Nephron progenitor cell (in vitro differentiated cells): ENCODE results near the gene IFNA7.
"Not testable (repeated sequence)": the region's sequence is repeated elsewhere in the genome, so short reads cannot be mapped to it uniquely, and the experiment has no call there.

Source experiments
- DNase-seq: peaks from one replicate; pipeline ENCODE4 v3.0.0; 2021
- H3K27ac Mint-ChIP-seq: 2 replicates; pipeline ENCODE4 v1.8.0; 2021; ENCODE audit warnings: mild to moderate bottlenecking, moderate library complexity, mixed read lengths
- H3K27me3 Mint-ChIP-seq: 2 replicates; pipeline ENCODE4 v1.8.0; 2021; ENCODE audit warnings: mild to moderate bottlenecking, low read depth, mixed read lengths; ENCODE audit not compliant: poor library complexity
- H3K36me3 Mint-ChIP-seq: 2 replicates; pipeline ENCODE4 v1.8.0; 2021; ENCODE audit warnings: low read depth, mixed read lengths
- H3K4me1 Mint-ChIP-seq: 2 replicates; pipeline ENCODE4 v1.8.0; 2021; ENCODE audit warnings: mixed read lengths
- H3K4me3 Mint-ChIP-seq: 2 replicates; pipeline ENCODE4 v1.8.0; 2021; ENCODE audit warnings: mild to moderate bottlenecking, moderate library complexity, mixed read lengths
- H3K9me3 Mint-ChIP-seq: 2 replicates; pipeline ENCODE4 v1.8.0; 2021; ENCODE audit warnings: mild to moderate bottlenecking, moderate library complexity, mixed read lengths
- TF ChIP-seq, protein P1 (sequence below): fragments of 200-600 bp; sonication (generic); IDR thresholded peaks from 2 replicates; pipeline ENCODE4 v1.5.0; 2021; ENCODE audit warnings: antibody characterized with exemption

IFNA7 gene

DNA sequence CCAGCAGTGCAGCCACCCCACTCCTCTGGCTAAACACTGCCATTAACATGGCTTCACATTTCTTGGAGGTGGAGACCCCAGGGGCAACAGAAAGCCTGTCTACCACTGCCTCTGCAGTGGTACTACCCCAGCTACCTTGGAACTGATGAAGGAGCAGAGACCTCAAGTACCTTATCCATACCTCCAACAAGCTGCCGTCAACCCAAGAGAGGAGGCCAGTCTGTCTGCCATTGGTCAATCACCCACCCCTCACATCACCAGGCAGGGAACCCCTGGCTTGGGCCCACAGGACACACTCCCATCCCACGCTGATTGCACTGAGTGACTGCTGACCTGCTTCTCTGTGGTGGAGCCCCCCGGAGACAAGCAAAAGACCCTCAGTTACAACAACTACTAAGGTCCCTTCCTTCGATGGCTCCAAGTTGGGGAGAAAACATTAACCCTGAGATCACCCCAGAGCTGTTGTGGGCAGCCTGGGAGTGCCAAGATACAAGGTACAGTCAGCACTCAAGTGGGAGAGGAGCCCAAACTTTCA, 32.2 kb upstream of the IFNA7 start:
- no peaks in the 10 kb centered on the region for H3K4me1 Mint-ChIP-seq
- H3K27me3 Mint-ChIP-seq = peaks cover 28% of the 10 kb centered on the region
- TF ChIP-seq, protein P1, sequence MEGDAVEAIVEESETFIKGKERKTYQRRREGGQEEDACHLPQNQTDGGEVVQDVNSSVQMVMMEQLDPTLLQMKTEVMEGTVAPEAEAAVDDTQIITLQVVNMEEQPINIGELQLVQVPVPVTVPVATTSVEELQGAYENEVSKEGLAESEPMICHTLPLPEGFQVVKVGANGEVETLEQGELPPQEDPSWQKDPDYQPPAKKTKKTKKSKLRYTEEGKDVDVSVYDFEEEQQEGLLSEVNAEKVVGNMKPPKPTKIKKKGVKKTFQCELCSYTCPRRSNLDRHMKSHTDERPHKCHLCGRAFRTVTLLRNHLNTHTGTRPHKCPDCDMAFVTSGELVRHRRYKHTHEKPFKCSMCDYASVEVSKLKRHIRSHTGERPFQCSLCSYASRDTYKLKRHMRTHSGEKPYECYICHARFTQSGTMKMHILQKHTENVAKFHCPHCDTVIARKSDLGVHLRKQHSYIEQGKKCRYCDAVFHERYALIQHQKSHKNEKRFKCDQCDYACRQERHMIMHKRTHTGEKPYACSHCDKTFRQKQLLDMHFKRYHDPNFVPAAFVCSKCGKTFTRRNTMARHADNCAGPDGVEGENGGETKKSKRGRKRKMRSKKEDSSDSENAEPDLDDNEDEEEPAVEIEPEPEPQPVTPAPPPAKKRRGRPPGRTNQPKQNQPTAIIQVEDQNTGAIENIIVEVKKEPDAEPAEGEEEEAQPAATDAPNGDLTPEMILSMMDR = no peak
- H3K4me3 Mint-ChIP-seq = no peak overlapping the region
- H3K9me3 Mint-ChIP-seq = no peaks in the 10 kb centered on the region
- no peak overlapping the region for H3K27ac Mint-ChIP-seq
- no peak for DNase-seq
- no peaks in the 10 kb centered on the region for H3K36me3 Mint-ChIP-seq

DNA sequence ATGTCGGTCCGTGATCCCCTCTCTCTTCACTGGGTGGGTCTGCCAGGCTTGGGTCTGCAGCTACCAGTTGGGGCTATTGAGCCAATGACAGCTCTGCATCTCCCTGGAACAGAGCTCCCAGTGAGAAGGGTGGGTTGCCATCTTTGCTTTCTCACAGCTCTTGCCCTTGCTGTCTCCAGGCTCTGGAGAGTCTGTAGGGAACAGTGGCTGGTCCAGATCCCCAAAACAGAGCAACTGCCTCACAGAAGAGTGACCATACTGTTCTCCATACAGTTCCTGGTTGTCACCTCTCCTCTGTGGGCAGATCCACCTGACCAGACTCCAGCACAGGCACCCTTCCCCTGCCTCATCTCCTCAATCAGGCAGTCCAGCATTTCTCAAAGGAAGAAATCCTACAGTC, 31.3 kb upstream of the IFNA7 start:
- H3K27ac Mint-ChIP-seq = no peak overlapping the region
- no peak overlapping the region for H3K4me3 Mint-ChIP-seq
- TF ChIP-seq, protein P1 = no peak
- H3K27me3 Mint-ChIP-seq = peaks cover 25% of the 10 kb centered on the region
- DNase-seq = no peak
- H3K36me3 Mint-ChIP-seq = no peaks in the 10 kb centered on the region
- no peaks in the 10 kb centered on the region for H3K4me1 Mint-ChIP-seq
- no peaks in the 10 kb centered on the region for H3K9me3 Mint-ChIP-seq

DNA sequence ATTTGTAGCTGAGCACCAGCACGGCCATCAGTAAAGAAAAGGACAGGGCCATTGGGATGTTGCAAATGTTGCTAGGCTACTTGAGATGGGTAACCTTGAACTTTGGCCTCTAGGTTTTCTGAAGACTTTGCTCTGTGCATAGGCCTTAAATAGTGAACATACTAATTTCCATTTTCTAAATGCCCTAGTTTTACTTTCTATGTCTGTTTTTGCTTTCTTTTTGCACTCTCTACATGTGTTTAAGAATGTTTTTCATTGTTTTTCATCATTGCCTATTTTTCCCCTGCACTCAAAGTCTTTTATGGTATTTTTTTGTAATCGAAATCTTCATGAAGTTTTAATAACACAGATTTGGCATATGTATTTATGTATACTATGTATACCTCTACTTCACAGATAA, 26.1 kb upstream of the IFNA7 start, which contains the start of gene IFNA17:
IFNA17 (minus strand) TSS at position 101 of the 400 bp plus-strand sequence; CDS start at position 52, 49 bp downstream.
- Mint-ChIP-seq H3K36me3 (no peaks in the 10 kb centered on the region), H3K27ac (no peak within 1 kb of the TSS), H3K27me3 (peaks cover 8% of the 10 kb centered on the region), H3K9me3 (peaks cover 11% of the 10 kb centered on the region), H3K4me3 (no peak within 1 kb of the TSS), H3K4me1 (no peaks in the 10 kb centered on the region)
- no peak for DNase-seq
- TF ChIP-seq, protein P1 = no peak

DNA sequence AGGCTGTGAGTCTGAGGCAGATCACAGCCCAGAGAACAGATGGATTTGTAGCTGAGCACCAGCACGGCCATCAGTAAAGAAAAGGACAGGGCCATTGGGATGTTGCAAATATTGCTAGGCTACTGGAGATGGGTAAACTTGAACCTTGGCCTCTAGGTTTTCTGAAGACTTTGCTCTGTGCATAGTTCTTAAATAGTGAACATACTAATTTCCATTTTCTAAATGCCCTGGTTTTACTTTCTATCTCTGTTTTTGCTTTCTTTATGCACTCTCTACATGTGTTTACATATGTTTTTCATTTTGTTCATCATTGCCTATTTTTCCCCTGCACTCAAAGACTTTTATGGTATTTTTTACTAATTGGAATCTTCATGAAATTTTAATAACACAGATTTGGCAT, 15.2 kb upstream of the IFNA7 start, which contains the start of gene IFNA16:
IFNA16 (minus strand) TSS at position 101 of the 400 bp plus-strand sequence; CDS start at position 95, 6 bp downstream.
- not testable (repeated sequence) for DNase-seq, H3K4me1 Mint-ChIP-seq, H3K36me3 Mint-ChIP-seq, H3K27ac Mint-ChIP-seq, H3K9me3 Mint-ChIP-seq, H3K4me3 Mint-ChIP-seq
- peaks cover 18% of the 10 kb centered on the region for H3K27me3 Mint-ChIP-seq

DNA sequence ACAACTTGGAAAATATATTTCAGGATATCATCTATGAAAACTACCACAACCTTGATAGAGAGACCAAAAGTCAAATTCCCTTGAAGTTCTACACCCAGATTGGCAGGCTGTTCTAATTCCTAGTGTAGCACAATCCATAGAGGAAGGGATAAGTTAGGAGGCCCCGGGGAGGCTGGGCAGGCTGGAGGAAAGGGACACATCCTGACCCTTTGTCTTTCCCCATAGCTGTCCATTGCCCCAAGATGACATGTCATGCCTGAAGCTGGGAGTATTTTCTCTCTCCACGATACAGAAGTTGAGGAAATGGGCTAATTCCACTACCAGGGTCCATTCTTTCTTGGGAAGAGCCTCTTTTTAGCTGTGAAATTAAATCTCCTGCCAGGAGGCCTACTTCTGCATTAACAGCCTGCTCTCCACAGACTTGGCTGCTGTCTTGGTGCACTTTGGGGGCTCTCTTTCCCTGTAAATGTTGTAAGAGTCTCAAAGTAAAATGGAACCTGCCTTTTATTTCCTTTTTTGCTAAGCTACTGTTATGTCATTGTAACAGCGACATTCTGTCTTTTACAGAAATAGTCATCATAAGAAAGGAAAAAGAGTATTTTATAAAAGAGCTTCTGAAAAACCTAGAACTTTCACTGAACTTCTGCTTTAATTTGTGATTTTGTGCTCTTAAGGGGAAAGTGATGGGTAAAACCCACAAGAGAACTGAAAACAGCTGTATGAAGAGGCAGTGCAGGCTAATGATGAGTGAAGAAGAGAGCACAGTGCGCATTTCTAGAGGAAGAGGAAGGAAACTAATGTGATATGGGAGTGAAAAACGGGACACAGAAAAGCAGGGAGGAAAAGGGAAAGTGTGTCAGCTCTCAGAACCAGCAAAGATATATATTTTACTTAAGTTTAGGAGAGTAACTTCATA, 11.7 kb upstream of the IFNA7 start:
- not testable (repeated sequence) for H3K36me3 Mint-ChIP-seq, H3K9me3 Mint-ChIP-seq, DNase-seq, H3K4me1 Mint-ChIP-seq, H3K4me3 Mint-ChIP-seq, H3K27ac Mint-ChIP-seq
- TF ChIP-seq, protein P1 = peak; percentile 47
- peaks cover 10% of the 10 kb centered on the region for H3K27me3 Mint-ChIP-seq

DNA sequence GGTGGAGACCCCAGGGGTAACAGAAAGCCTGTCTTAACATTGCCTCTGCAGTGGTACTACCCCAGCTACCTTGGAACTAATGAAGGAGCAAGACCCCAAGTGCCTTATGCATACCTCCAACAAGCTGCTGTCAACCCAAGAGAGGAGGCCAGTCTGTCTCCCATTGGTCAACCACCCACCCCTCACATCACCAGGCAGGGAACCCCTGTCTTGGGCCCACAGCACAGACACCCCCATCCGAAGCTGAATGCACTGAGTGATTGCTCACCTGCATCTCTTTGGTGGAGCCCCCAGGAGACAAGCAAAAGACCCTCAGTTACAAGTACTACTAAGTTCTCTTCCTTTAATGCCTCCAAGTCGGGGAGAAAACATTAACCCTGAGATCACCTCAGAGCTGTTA, 10.2 kb upstream of the IFNA7 start:
- H3K4me3 Mint-ChIP-seq, H3K9me3 Mint-ChIP-seq, H3K36me3 Mint-ChIP-seq, H3K27ac Mint-ChIP-seq, H3K4me1 Mint-ChIP-seq, H3K27me3 Mint-ChIP-seq, DNase-seq: not testable (repeated sequence)

DNA sequence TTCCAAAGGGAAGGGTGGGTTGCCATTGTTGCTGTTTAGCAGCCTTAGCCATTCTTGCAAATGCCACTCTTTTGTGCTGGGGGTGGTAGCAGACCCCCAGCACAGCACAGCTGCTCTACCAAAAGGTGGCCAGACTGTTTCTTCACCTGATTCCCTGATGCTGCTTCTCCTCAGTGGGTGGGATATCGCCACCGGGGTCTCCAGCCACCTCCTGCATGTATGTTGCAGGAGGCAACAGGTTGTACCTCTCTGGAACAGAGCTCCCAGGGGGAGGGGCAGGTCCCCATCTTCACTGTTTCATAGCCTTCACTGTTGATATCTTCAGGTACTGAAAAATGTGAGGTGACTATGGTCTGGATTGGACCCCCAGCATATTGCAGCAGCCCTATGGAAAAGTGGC, 8.8 kb upstream of the IFNA7 start:
- H3K27me3 Mint-ChIP-seq, H3K4me1 Mint-ChIP-seq, H3K36me3 Mint-ChIP-seq, H3K4me3 Mint-ChIP-seq, DNase-seq, H3K9me3 Mint-ChIP-seq, H3K27ac Mint-ChIP-seq: not testable (repeated sequence)
